Measurements from ENCODE around the gene SLC12A9. TPM values are rescaled to one million over a fixed set of nuclear protein-coding genes. Genes with fewer than 3 reads are reported as not detected.
A peak's percentile ranks its signal among the peaks of the same experiment; 100 is the strongest.

Gene SLC12A9
- total RNA-seq, 4 donors from 2014 or later = 21.0 to 46.2 (median 23.1) TPM

DNA sequence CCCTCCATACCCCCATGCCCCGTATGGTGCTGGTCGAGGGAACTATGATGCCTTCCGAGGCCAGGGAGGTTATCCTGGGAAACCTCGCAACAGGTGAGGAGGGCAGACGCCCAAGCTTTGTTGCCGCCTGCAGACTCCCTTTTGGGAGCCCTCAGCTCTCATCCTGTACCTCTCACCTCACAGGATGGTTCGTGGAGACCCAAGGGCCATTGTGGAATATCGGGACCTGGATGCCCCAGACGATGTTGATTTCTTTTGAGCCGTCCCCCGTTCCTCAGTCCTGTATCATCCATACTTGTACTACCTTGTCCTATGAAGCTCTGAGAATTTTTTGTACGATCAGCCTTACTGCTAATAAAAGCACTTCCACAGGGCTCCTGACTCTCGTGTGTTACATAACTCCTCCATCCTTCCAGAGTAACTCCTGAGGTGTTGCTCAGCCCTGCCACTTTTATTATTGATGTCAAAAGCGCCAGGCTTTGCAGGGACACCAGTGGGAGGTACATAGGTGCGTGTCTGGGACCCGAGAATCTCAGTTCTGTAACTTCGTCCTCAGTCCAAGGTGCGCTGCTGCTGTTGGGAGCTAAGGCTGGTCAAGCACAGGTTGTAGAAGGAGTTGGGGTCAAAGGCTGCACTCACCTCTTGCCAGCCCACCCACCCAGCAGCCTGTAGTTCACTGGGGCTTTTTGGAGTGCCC is 35.9 kb downstream of the SLC12A9 start:
- intact Hi-C loops (cut with DNase I; ENCODE audit: low total_unique reads) (no loop called here), in situ Hi-C loops (cut with MboI; ENCODE audit: low pct_ligation_motif_present in 1 of 4, low pct_unique_long_range_greater_than_20kb in 1 of 4, low sequenced_read_pairs in 3 of 4) (no loop called here)
- TF ChIP-seq POLR2AphosphoS5 (IDR thresholded peaks at IDR 0.05) (no peak), EP300 (IDR thresholded peaks at IDR 0.05; ENCODE audit: low read depth) (no peak), POLR2A (IDR thresholded peaks at IDR 0.05) (no peak)
- TF ChIP-seq, protein P1, sequence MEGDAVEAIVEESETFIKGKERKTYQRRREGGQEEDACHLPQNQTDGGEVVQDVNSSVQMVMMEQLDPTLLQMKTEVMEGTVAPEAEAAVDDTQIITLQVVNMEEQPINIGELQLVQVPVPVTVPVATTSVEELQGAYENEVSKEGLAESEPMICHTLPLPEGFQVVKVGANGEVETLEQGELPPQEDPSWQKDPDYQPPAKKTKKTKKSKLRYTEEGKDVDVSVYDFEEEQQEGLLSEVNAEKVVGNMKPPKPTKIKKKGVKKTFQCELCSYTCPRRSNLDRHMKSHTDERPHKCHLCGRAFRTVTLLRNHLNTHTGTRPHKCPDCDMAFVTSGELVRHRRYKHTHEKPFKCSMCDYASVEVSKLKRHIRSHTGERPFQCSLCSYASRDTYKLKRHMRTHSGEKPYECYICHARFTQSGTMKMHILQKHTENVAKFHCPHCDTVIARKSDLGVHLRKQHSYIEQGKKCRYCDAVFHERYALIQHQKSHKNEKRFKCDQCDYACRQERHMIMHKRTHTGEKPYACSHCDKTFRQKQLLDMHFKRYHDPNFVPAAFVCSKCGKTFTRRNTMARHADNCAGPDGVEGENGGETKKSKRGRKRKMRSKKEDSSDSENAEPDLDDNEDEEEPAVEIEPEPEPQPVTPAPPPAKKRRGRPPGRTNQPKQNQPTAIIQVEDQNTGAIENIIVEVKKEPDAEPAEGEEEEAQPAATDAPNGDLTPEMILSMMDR (IDR thresholded peaks at IDR 0.05) = no peak
- H3K36me3 ChIP-seq = peaks cover 0 to 39% (median 18%) of the 10 kb centered on the region in 4 donors
- H3K4me1 ChIP-seq = peaks cover 26 to 42% (median 30%) of the 10 kb centered on the region in 4 donors
- 74% methylated on average over 18 of the region's 18 CpGs; no CpG with 5 or more reads in 1 of the 2 donors for WGBS, 2 donors (ENCODE audit: low coverage in 1 of 2)
- H3K9me3 ChIP-seq = no peaks in the 10 kb centered on the region
- H3K27me3 ChIP-seq = no peaks in the 10 kb centered on the region
- no peak for DNase-seq
- H3K27ac ChIP-seq = peak overlapping the region; percentile 94 to 100 (median 96)
- peak overlapping the region in 3 of 4 donors; percentile 31 to 63 (median 58) for H3K4me3 ChIP-seq

DNA sequence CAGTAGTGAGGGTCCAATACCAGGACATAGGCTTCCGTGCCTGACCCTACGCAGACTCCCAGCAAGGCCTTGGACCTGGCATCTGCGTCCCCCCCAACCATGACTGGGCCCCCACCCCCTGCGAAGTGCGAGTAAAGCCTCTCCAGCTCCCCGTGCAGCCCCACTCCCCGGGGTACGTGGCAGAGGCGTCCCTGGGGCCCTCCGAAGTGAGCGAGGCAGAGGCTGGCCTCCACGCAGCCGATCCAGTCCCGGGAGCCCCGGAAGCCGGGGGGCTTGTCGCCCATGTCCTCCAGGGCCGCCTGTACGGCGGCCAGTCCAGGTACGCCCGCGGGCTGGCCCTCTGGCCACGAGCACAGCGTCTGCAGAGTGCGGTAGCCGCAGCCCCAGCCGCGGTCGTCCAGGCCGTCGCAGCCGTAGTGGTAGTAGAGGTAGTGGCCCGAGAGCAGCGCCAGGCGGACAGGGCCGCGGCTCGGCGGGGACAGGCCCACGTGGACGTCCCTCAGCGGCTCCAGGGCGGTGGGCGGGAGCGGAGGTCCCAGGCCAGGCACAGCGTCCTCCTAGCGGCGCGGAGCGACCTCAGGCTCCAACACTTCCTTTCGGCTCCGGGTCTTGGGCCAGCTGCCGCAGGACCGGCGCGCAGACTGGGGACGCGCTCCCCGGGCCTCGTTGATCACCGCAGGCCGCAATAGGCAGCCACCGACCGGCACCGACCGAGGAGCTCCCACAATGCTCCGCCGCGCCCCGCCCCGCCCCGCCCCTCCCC is 36.7 kb downstream of the SLC12A9 start, which contains the start of gene UFSP1:
Gene UFSP1 (minus strand): TSS at position 728 of the 763 bp plus-strand sequence. CDS start 444 bp downstream, at position 284.
- peak within 1 kb of the TSS; percentile 94 to 100 (median 96) for H3K27ac ChIP-seq
- H3K9me3 ChIP-seq = no peaks in the 10 kb centered on the region
- no peak for DNase-seq
- WGBS, 2 donors (ENCODE audit: low coverage in 1 of 2) = 4% methylated on average over 27 of the region's 73 CpGs; no CpG with 5 or more reads in 1 of the 2 donors
- in situ Hi-C loops (cut with MboI; ENCODE audit: low pct_ligation_motif_present in 1 of 4, low pct_unique_long_range_greater_than_20kb in 1 of 4, low sequenced_read_pairs in 3 of 4) = no loop called here
- H3K4me1 ChIP-seq = peaks cover 26 to 46% (median 30%) of the 10 kb centered on the region in 4 donors
- peaks cover 4% of the 10 kb centered on the region for H3K27me3 ChIP-seq
- intact Hi-C loops (cut with DNase I; ENCODE audit: low total_unique reads) = no loop called here
- H3K4me3 ChIP-seq = peak within 1 kb of the TSS; percentile 51 to 90 (median 60)
- peaks cover 0 to 31% (median 15%) of the 10 kb centered on the region in 4 donors for H3K36me3 ChIP-seq
- TF ChIP-seq POLR2A (IDR thresholded peaks at IDR 0.05) (no peak), EP300 (IDR thresholded peaks at IDR 0.05; ENCODE audit: low read depth) (no peak), POLR2AphosphoS5 (IDR thresholded peaks at IDR 0.05) (no peak)
- TF ChIP-seq, protein P1 (IDR thresholded peaks at IDR 0.05) = no peak

DNA sequence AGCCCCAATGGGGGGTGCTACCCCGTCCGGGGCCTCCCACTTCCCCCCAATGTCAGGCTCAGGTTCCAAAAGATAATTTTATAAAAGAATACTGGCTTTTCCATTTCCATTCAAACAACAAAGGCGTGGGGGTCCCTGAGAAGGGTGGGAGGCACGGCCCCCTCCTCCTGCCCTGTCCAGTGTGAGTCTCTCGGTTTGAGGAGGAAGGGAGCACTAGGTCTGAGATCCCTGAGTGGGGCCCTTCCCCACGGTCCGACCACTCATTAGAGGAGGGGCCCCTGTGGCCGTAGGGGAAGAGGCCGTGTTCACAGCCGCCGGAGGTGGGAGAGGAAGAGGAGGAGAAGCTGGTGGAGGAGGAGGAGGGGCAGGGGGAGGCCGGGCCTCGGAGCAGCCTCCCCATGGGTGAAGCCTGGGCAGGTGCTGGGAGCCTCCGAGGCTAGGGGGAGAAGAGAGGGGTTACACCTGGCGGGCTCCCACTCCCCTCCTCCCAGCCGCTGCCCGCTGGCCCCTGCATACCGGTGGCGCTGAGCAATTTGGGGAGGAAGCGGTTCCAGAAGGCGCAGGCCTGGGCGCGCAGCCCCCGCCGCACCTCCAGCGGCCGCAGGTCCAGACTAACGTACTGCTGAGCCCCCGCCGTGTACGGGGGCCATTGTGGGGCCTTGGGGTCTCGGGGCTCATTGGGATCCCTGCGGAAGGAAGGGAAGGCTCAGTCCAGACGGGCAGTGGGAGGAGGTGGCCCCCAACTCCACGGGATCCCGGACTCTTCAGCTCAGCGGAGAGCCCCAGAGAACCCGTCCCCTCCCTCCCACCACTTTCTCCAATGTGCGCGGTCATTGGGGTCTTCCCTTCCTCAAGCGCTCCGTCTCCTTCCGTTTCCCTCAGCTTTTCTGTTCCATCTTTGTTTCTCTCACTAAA is 38.4 kb downstream of the SLC12A9 start:
- WGBS, 2 donors (ENCODE audit: low coverage in 1 of 2) = 38 to 41% methylated on average over 13 to 43 of the region's 43 CpGs
- intact Hi-C loops (cut with DNase I; ENCODE audit: low total_unique reads) (loop anchor here (5.0 kb wide), 1 partner anchor 186 kb away; no protein-coding TSS in a partner anchor), in situ Hi-C loops (cut with MboI; ENCODE audit: low pct_ligation_motif_present in 1 of 4, low pct_unique_long_range_greater_than_20kb in 1 of 4, low sequenced_read_pairs in 3 of 4) (loop anchor here in 2 of 4 donors (5.0 to 10.0 kb wide), 2 partner anchors 171 to 254 kb away; no protein-coding TSS in a partner anchor)
- peak overlapping the region; percentile 94 to 100 (median 96) for H3K27ac ChIP-seq
- H3K4me1 ChIP-seq = peaks cover 38 to 64% (median 44%) of the 10 kb centered on the region in 4 donors
- peaks cover 0 to 14% (median 6%) of the 10 kb centered on the region in 4 donors for H3K36me3 ChIP-seq
- no peaks in the 10 kb centered on the region for H3K9me3 ChIP-seq
- peaks cover 22% of the 10 kb centered on the region for H3K27me3 ChIP-seq
- DNase-seq = no peak
- TF ChIP-seq EP300 (IDR thresholded peaks at IDR 0.05; ENCODE audit: low read depth) = no peak
- TF ChIP-seq POLR2A (IDR thresholded peaks at IDR 0.05) = no peak
- TF ChIP-seq POLR2AphosphoS5 (IDR thresholded peaks at IDR 0.05) = no peak
- TF ChIP-seq, protein P1 (IDR thresholded peaks at IDR 0.05) = no peak
- H3K4me3 ChIP-seq = peak overlapping the region; percentile 51 to 90 (median 60)
